CD14-positive monocyte (primary cell): ENCODE data around the gene BRIP1. TPM values are rescaled to one million over a fixed set of nuclear protein-coding genes. Genes with fewer than 3 reads are reported as not detected.

Experiments
- DNase-seq, 3 donors: peaks; one replicate each; pipeline ENCODE4 v3.0.0-alpha.2; 2011 to 2022
- H2AFZ ChIP-seq: 2 replicates; pipeline ENCODE4 v1.6.0; 2012; ENCODE audit warnings: mild to moderate bottlenecking, low read depth, low read length, inconsistent platforms; ENCODE audit not compliant: insufficient read depth, poor library complexity, severe bottlenecking
- H3K27ac ChIP-seq, 2 donors: 1 replicate in 1 of 2; 2 replicates in 1 of 2; pipeline ENCODE4 v1.5.1; 2012 to 2013; ENCODE audit warnings: low read length in 2 of 2, control low read depth in 1 of 2, inconsistent platforms in 1 of 2, low read depth in 1 of 2, mild to moderate bottlenecking in 1 of 2
- H3K27me3 ChIP-seq, 2 donors: one replicate each; pipeline versions ENCODE4 v1.6.0 to v1.6.1; 2011 to 2013; ENCODE audit warnings: low read length in 2 of 2; ENCODE audit not compliant: control insufficient read depth in 2 of 2, insufficient read depth in 2 of 2
- H3K36me3 ChIP-seq, 2 donors: replicated peaks in 1 of 2; 1 replicate in 1 of 2; 2 replicates in 1 of 2; pipeline versions ENCODE4 v1.5.1 to v1.6.1; 2012 to 2013; ENCODE audit warnings: low read length in 2 of 2, control low read depth in 1 of 2, inconsistent platforms in 1 of 2, mild to moderate bottlenecking in 1 of 2; ENCODE audit not compliant: insufficient read depth in 2 of 2, control insufficient read depth in 1 of 2
- H3K4me1 ChIP-seq, 2 donors: 1 replicate in 1 of 2; 2 replicates in 1 of 2; pipeline versions ENCODE4 v1.5.1 to v1.6.1; 2012 to 2013; ENCODE audit warnings: low read length in 2 of 2, control low read depth in 1 of 2, inconsistent platforms in 1 of 2, mild to moderate bottlenecking in 1 of 2, moderate library complexity in 1 of 2; ENCODE audit not compliant: insufficient read depth in 2 of 2, control insufficient read depth in 1 of 2
- H3K4me2 ChIP-seq: replicated peaks from 2 replicates; pipeline ENCODE3; 2012; ENCODE audit warnings: low read length, moderate library complexity, mild to moderate bottlenecking; ENCODE audit not compliant: poor library complexity, severe bottlenecking; ENCODE audit errors: extremely low read depth
- H3K4me3 ChIP-seq, 3 experiments: fragments of 200-600 bp in 1 of 3; sonication (generic) in 1 of 3; replicated peaks in 1 of 3; 1 replicate in 2 of 3; 2 replicates in 1 of 3; pipeline ENCODE4 v1.5.1; 2011 to 2013; ENCODE audit warnings: low read length in 3 of 3, mild to moderate bottlenecking in 3 of 3, control low read depth in 2 of 3, low read depth in 2 of 3, inconsistent platforms in 1 of 3, moderate library complexity in 1 of 3
- H3K79me2 ChIP-seq: 2 replicates; pipeline ENCODE4 v1.6.0; 2012; ENCODE audit warnings: mild to moderate bottlenecking, control low read depth, inconsistent platforms, low read length, moderate library complexity; ENCODE audit not compliant: insufficient read depth
- H3K9ac ChIP-seq: 2 replicates; pipeline ENCODE4 v1.6.0; 2017; ENCODE audit warnings: low read length, mild to moderate bottlenecking; ENCODE audit not compliant: insufficient read depth, poor library complexity, severe bottlenecking
- H3K9me3 ChIP-seq, 2 donors: replicated peaks in 1 of 2; 1 replicate in 1 of 2; 2 replicates in 1 of 2; pipeline versions ENCODE4 v1.5.1 to v1.6.1; 2012 to 2013; ENCODE audit warnings: low read length in 2 of 2, control low read depth in 1 of 2; ENCODE audit not compliant: control insufficient read depth in 1 of 2, insufficient read depth in 1 of 2
- H4K20me1 ChIP-seq: 2 replicates; pipeline ENCODE4 v1.6.0; 2012; ENCODE audit warnings: mild to moderate bottlenecking, low read length, control low read depth, moderate library complexity; ENCODE audit not compliant: insufficient read depth
- H3K27ac Mint-ChIP-seq, 7 donors: one replicate each; pipeline ENCODE4 v1.8.0; 2020; ENCODE audit warnings: mild to moderate bottlenecking in 7 of 7, mixed read lengths in 7 of 7, moderate library complexity in 6 of 7, inconsistent platforms in 2 of 7
- H3K27me3 Mint-ChIP-seq, 3 donors: one replicate each; pipeline ENCODE4 v1.8.0; 2021 to 2022; ENCODE audit warnings: low read depth in 3 of 3, mild to moderate bottlenecking in 3 of 3, mixed read lengths in 3 of 3, moderate library complexity in 3 of 3, inconsistent platforms in 1 of 3
- H3K36me3 Mint-ChIP-seq, 2 donors: one replicate each; pipeline ENCODE4 v1.8.0; 2020; ENCODE audit warnings: mixed read lengths in 2 of 2, inconsistent platforms in 1 of 2, mild to moderate bottlenecking in 1 of 2
- H3K4me1 Mint-ChIP-seq: one replicate; pipeline ENCODE4 v1.8.0; 2020; ENCODE audit warnings: mild to moderate bottlenecking, mixed read lengths
- H3K4me3 Mint-ChIP-seq, 2 donors: one replicate each; pipeline ENCODE4 v1.8.0; 2020; ENCODE audit warnings: mild to moderate bottlenecking in 2 of 2, mixed read lengths in 2 of 2, moderate library complexity in 1 of 2
- H3K9me3 Mint-ChIP-seq, 7 donors: one replicate each; pipeline ENCODE4 v1.8.0; 2020 to 2022; ENCODE audit warnings: mixed read lengths in 7 of 7, mild to moderate bottlenecking in 6 of 7, moderate library complexity in 6 of 7, inconsistent platforms in 2 of 7
- WGBS: methylation state at CpG from one replicate; pipeline ENCODE4 v1.1.5; 2013; ENCODE audit warnings: missing lambda C conversion rate; ENCODE audit not compliant: insufficient coverage; 5-methylcytosine and 5-hydroxymethylcytosine counted together
- intact Hi-C, 2 donors: fragments of 100-400 bp; cut with micrococcal nuclease; formaldehyde crosslinking; loops; one replicate each; pipeline versions ENCODE4 v1.15.0 to v1.15.1; 2023
- polyA plus RNA-seq, 3 donors: library from polyadenylated mRNA; depleted of rRNA in 1 of 3; unstranded in 2 of 3; stranded (reverse) in 1 of 3; fragments of 300-500 nt in 2 of 3; fragments of >200 nt in 1 of 3; fragmentation: Illumina TruSeq in 2 of 3; gene quantifications; 1 replicate in 2 of 3; 2 replicates in 1 of 3; pipeline ENCODE4 v1.2.3, GENCODE V29; 2012 to 2021
- TF ChIP-seq, protein P1 (sequence below): fragments of 200-600 bp; IDR thresholded peaks from one replicate; pipeline ENCODE4 v1.8.0; 2022; ENCODE audit warnings: antibody characterized with exemption, mild to moderate bottlenecking

The BRIP1 gene
- polyA plus RNA-seq, 3 donors = 0.11 to 0.12 TPM; not detected in 1

DNA sequence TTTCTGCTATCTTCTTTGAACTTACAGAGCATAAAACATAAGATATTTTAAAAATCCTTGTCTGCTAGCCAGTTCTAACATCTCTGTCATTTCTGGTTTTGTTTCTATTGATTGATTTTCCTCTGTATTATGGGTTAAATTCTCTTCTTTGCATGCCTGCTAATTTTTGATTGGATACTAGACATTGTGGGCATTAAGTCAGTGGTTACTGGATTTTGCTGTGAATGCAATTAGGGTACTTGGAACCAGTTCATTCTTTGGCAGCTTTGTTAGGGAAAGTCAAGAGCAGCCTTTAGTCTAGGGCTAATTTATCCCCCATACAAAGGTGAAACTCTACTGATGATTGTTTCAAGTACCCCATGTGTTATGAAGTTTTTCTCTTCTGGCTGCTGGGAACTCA lies 145.3 kb downstream of the BRIP1 start:
- no peak overlapping the region for H3K9ac ChIP-seq
- no peaks in the 10 kb centered on the region for H3K79me2 ChIP-seq
- no peak overlapping the region for H3K4me2 ChIP-seq
- H3K4me3 ChIP-seq = no peak overlapping the region
- Mint-ChIP-seq H3K4me3 (no peak overlapping the region), H3K9me3 (peaks cover 10 to 39% (median 19%) of the 10 kb centered on the region in 7 donors), H3K27me3 (no peaks in the 10 kb centered on the region), H3K4me1 (no peaks in the 10 kb centered on the region), H3K36me3 (peaks cover 4 to 47% of the 10 kb centered on the region in 2 donors), H3K27ac (no peak overlapping the region)
- H3K27me3 ChIP-seq = no peaks in the 10 kb centered on the region
- peaks cover 8 to 15% of the 10 kb centered on the region in 2 donors for H3K9me3 ChIP-seq
- no peak overlapping the region for H2AFZ ChIP-seq
- H4K20me1 ChIP-seq = no peaks in the 10 kb centered on the region
- no peak overlapping the region for H3K27ac ChIP-seq
- TF ChIP-seq, protein P1, sequence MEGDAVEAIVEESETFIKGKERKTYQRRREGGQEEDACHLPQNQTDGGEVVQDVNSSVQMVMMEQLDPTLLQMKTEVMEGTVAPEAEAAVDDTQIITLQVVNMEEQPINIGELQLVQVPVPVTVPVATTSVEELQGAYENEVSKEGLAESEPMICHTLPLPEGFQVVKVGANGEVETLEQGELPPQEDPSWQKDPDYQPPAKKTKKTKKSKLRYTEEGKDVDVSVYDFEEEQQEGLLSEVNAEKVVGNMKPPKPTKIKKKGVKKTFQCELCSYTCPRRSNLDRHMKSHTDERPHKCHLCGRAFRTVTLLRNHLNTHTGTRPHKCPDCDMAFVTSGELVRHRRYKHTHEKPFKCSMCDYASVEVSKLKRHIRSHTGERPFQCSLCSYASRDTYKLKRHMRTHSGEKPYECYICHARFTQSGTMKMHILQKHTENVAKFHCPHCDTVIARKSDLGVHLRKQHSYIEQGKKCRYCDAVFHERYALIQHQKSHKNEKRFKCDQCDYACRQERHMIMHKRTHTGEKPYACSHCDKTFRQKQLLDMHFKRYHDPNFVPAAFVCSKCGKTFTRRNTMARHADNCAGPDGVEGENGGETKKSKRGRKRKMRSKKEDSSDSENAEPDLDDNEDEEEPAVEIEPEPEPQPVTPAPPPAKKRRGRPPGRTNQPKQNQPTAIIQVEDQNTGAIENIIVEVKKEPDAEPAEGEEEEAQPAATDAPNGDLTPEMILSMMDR = no peak
- intact Hi-C loops = no loop called here
- peaks cover 0 to 20% of the 10 kb centered on the region in 2 donors for H3K36me3 ChIP-seq
- H3K4me1 ChIP-seq = no peaks in the 10 kb centered on the region
- DNase-seq = no peak

DNA sequence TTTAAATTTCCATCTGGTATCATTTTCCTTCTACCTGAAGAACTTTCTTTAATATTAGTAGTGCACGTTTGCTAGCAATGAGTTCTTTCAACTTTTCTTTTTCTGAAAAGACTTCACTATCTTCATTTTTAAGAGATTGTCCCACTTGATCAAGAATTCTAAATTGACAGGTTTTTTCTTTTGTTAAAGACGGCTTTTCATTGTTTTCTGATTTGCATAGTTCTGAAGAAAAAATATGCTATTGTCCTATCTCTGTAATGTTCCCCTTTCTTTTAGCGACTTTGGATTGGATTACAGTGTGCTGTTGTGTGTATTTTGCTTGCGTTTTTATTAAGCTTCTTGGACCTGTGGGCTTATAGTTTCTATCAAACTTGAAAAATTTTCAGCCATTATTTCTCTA lies 146.0 kb downstream of the BRIP1 start:
- H3K4me1 ChIP-seq = no peaks in the 10 kb centered on the region
- H3K9ac ChIP-seq = no peak overlapping the region
- peaks cover 8 to 15% of the 10 kb centered on the region in 2 donors for H3K9me3 ChIP-seq
- TF ChIP-seq, protein P1 = no peak
- intact Hi-C loops = no loop called here
- no peak overlapping the region for H3K4me2 ChIP-seq
- Mint-ChIP-seq H3K36me3 (peaks cover 4 to 47% of the 10 kb centered on the region in 2 donors), H3K27me3 (no peaks in the 10 kb centered on the region), H3K27ac (no peak overlapping the region), H3K4me3 (no peak overlapping the region), H3K4me1 (no peaks in the 10 kb centered on the region), H3K9me3 (peaks cover 10 to 39% (median 19%) of the 10 kb centered on the region in 7 donors)
- no peak overlapping the region for H3K27ac ChIP-seq
- H3K79me2 ChIP-seq = no peaks in the 10 kb centered on the region
- no peak overlapping the region for H3K4me3 ChIP-seq
- DNase-seq = no peak
- WGBS = no CpG with 5 or more reads among the region's 4 CpGs
- peaks cover 0 to 23% of the 10 kb centered on the region in 2 donors for H3K36me3 ChIP-seq
- H2AFZ ChIP-seq = no peak overlapping the region
- H4K20me1 ChIP-seq = no peaks in the 10 kb centered on the region
- no peaks in the 10 kb centered on the region for H3K27me3 ChIP-seq
